ENCODE results near the gene WDR70. TPM values are rescaled to one million over a fixed set of nuclear protein-coding genes. Genes with fewer than 3 reads are reported as not detected.

WDR70 gene
- total and polyA plus RNA-seq, 2 of the 8 experiments (the other 6 are each of a cell fraction or from before 2014, with no cell fraction given), result 10.6 to 37.4 TPM

- no peak for TF ChIP-seq CTCF (IDR thresholded peaks at IDR 0.05; ENCODE audit: control extremely low read depth in 1 of 3, insufficient read depth in 1 of 3, low read depth in 1 of 3, low read length in 3 of 3)
- TF ChIP-seq TCF12 (IDR thresholded peaks at IDR 0.05; ENCODE audit: low read depth, low read length), result no peak
- TF ChIP-seq POU5F1 (IDR thresholded peaks at IDR 0.05; ENCODE audit: low read depth, low read length), result no peak
- TF ChIP-seq TAF1 (IDR thresholded peaks at IDR 0.05; ENCODE audit: low read depth, low read length), result no peak
- TF ChIP-seq BRCA1 (IDR thresholded peaks at IDR 0.05; ENCODE audit: low read depth, low read length), result no peak
- no peak for TF ChIP-seq POLR2AphosphoS5 (IDR thresholded peaks at IDR 0.05; ENCODE audit: low read depth, low read length)
- no peak for TF ChIP-seq PHF8 (conservative IDR thresholded peaks at IDR 0.05; ENCODE audit: low read depth, low read length)
- no peak for TF ChIP-seq JUN (IDR thresholded peaks at IDR 0.05; ENCODE audit: low read depth, low read length)
- no peak for TF ChIP-seq TBP (IDR thresholded peaks at IDR 0.05; ENCODE audit: low read depth, low read length)
These were observed 188.4 kb downstream of the WDR70 start (continued) for GRCh38 chr5:37567566-37567965.
